ENCODE measurements around the gene CRHR2.
A peak's percentile ranks its signal among the peaks of the same experiment; 100 is the strongest.

The CRHR2 gene

GRCh38 chr7:30633223-30633622 lies 49.0 kb downstream of the CRHR2 start:
- DNase-seq (ENCODE audit: insufficient read length) (no peak), FAIRE-seq (no peak)
- TF ChIP-seq POLR2AphosphoS5 (IDR thresholded peaks at IDR 0.05; ENCODE audit: low read depth, low read length) (no peak), TAF1 (IDR thresholded peaks at IDR 0.05; ENCODE audit: borderline replicate concordance, low read depth, low read length) (no peak), POLR2A (IDR thresholded peaks at IDR 0.05; ENCODE audit: low read depth, low read length) (no peak)

- DNase-seq (ENCODE audit: insufficient read length) (no peak), FAIRE-seq (peak; percentile 5)
- TF ChIP-seq POLR2A (IDR thresholded peaks at IDR 0.05; ENCODE audit: low read depth, low read length) (no peak), POLR2AphosphoS5 (IDR thresholded peaks at IDR 0.05; ENCODE audit: low read depth, low read length) (no peak), TAF1 (IDR thresholded peaks at IDR 0.05; ENCODE audit: borderline replicate concordance, low read depth, low read length) (no peak)
Measured at GRCh38 chr7:30630986-30631385, 51.3 kb downstream of the CRHR2 start.

GRCh38 chr7:30627026-30627425 lies 55.2 kb downstream of the CRHR2 start:
- FAIRE-seq (no peak), DNase-seq (ENCODE audit: insufficient read length) (no peak)
- TF ChIP-seq POLR2AphosphoS5 (IDR thresholded peaks at IDR 0.05; ENCODE audit: low read depth, low read length): no peak
- TF ChIP-seq TAF1 (IDR thresholded peaks at IDR 0.05; ENCODE audit: borderline replicate concordance, low read depth, low read length): no peak
- TF ChIP-seq POLR2A (IDR thresholded peaks at IDR 0.05; ENCODE audit: low read depth, low read length): no peak

GRCh38 chr7:30625283-30625682 lies 57.0 kb downstream of the CRHR2 start:
- DNase-seq (ENCODE audit: insufficient read length) (no peak), FAIRE-seq (no peak)
- TF ChIP-seq POLR2A (IDR thresholded peaks at IDR 0.05; ENCODE audit: low read depth, low read length): no peak
- TF ChIP-seq TAF1 (IDR thresholded peaks at IDR 0.05; ENCODE audit: borderline replicate concordance, low read depth, low read length): no peak
- no peak for TF ChIP-seq POLR2AphosphoS5 (IDR thresholded peaks at IDR 0.05; ENCODE audit: low read depth, low read length)

- TF ChIP-seq POLR2AphosphoS5 (IDR thresholded peaks at IDR 0.05; ENCODE audit: low read depth, low read length): no peak
- TF ChIP-seq POLR2A (IDR thresholded peaks at IDR 0.05; ENCODE audit: low read depth, low read length): no peak
- no peak for TF ChIP-seq TAF1 (IDR thresholded peaks at IDR 0.05; ENCODE audit: borderline replicate concordance, low read depth, low read length)
- DNase-seq (ENCODE audit: insufficient read length) (no peak), FAIRE-seq (no peak)
Measured at GRCh38 chr7:30618961-30619360, 63.3 kb downstream of the CRHR2 start.

GRCh38 chr7:30618080-30618676 lies 64.1 kb downstream of the CRHR2 start:
- DNase-seq (ENCODE audit: insufficient read length) (no peak), FAIRE-seq (no peak)
- no peak for TF ChIP-seq POLR2AphosphoS5 (IDR thresholded peaks at IDR 0.05; ENCODE audit: low read depth, low read length)
- TF ChIP-seq POLR2A (IDR thresholded peaks at IDR 0.05; ENCODE audit: low read depth, low read length): no peak
- TF ChIP-seq TAF1 (IDR thresholded peaks at IDR 0.05; ENCODE audit: borderline replicate concordance, low read depth, low read length): no peak

- DNase-seq (ENCODE audit: insufficient read length) (no peak), FAIRE-seq (peak; percentile 30)
- TF ChIP-seq TAF1 (IDR thresholded peaks at IDR 0.05; ENCODE audit: borderline replicate concordance, low read depth, low read length): no peak
- no peak for TF ChIP-seq POLR2AphosphoS5 (IDR thresholded peaks at IDR 0.05; ENCODE audit: low read depth, low read length)
- TF ChIP-seq POLR2A (IDR thresholded peaks at IDR 0.05; ENCODE audit: low read depth, low read length): no peak
Measured at GRCh38 chr7:30617359-30617758, 64.9 kb downstream of the CRHR2 start.

- FAIRE-seq: no peak
- TF ChIP-seq TAF1 (IDR thresholded peaks at IDR 0.05; ENCODE audit: borderline replicate concordance, low read depth, low read length): no peak
- no peak for TF ChIP-seq POLR2AphosphoS5 (IDR thresholded peaks at IDR 0.05; ENCODE audit: low read depth, low read length)
- TF ChIP-seq POLR2A (IDR thresholded peaks at IDR 0.05; ENCODE audit: low read depth, low read length): no peak
- no peak for DNase-seq (ENCODE audit: insufficient read length)
Measured at GRCh38 chr7:30616318-30616717, 65.9 kb downstream of the CRHR2 start.

GRCh38 chr7:30613366-30614325 lies 68.6 kb downstream of the CRHR2 start:
- TF ChIP-seq TAF1 (IDR thresholded peaks at IDR 0.05; ENCODE audit: borderline replicate concordance, low read depth, low read length) (no peak), POLR2A (IDR thresholded peaks at IDR 0.05; ENCODE audit: low read depth, low read length) (no peak), POLR2AphosphoS5 (IDR thresholded peaks at IDR 0.05; ENCODE audit: low read depth, low read length) (no peak)
- DNase-seq (ENCODE audit: insufficient read length) (no peak), FAIRE-seq (no peak)

GRCh38 chr7:30612658-30613265 lies 69.5 kb downstream of the CRHR2 start:
- no peak for FAIRE-seq
- no peak for DNase-seq (ENCODE audit: insufficient read length)
- no peak for TF ChIP-seq POLR2AphosphoS5 (IDR thresholded peaks at IDR 0.05; ENCODE audit: low read depth, low read length)

- FAIRE-seq: no peak
- DNase-seq (ENCODE audit: insufficient read length): no peak
- TF ChIP-seq POLR2AphosphoS5 (IDR thresholded peaks at IDR 0.05; ENCODE audit: low read depth, low read length): no peak
- TF ChIP-seq TAF1 (IDR thresholded peaks at IDR 0.05; ENCODE audit: borderline replicate concordance, low read depth, low read length): no peak
- no peak for TF ChIP-seq POLR2A (IDR thresholded peaks at IDR 0.05; ENCODE audit: low read depth, low read length)
Measured at GRCh38 chr7:30605832-30606231, 76.4 kb downstream of the CRHR2 start.
